ENCODE measurements around the gene UGT1A4.
"Not testable (repeated sequence)": the region's sequence is repeated elsewhere in the genome, so short reads cannot be mapped to it uniquely, and the experiment has no call there.

Gene UGT1A4

DNA sequence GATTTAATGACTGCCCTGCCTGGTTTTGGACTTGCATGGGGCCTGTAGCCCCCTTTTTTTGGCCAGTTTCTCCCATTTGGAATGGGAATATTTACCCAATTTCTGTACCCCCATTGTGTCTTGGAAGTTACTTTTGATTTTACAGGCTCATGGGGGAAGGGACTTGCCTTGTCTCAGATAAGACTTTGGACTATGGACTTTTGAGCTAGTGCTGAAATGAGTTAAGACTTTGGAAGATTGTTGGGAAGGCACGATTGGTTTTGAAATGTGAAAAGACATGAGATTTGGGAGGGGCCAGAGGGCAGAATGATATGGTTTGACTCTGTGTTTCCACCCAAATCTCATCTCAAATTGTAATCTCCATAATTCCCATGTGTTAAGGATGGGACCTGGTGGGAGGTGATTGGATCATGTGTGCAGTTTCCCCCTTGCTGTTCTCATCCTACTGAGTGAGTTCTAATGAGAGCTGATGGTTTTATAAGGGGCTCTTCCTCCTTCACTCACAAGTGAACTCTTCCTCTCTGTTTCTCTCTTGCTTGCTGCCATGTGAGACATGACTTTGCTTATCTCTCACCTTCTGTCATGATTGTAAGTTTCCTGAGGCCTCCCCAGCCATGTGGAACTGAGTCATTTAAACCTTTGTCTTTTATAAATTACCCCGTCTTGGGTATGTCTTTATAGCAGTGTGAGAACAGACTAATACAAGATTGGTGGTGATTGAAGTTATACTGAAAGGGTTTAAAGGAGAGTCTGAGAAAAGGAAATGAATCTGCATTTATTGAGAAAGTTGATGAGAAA is 32.9 kb downstream of the UGT1A4 start:
- DNase-seq: not testable (repeated sequence)

DNA sequence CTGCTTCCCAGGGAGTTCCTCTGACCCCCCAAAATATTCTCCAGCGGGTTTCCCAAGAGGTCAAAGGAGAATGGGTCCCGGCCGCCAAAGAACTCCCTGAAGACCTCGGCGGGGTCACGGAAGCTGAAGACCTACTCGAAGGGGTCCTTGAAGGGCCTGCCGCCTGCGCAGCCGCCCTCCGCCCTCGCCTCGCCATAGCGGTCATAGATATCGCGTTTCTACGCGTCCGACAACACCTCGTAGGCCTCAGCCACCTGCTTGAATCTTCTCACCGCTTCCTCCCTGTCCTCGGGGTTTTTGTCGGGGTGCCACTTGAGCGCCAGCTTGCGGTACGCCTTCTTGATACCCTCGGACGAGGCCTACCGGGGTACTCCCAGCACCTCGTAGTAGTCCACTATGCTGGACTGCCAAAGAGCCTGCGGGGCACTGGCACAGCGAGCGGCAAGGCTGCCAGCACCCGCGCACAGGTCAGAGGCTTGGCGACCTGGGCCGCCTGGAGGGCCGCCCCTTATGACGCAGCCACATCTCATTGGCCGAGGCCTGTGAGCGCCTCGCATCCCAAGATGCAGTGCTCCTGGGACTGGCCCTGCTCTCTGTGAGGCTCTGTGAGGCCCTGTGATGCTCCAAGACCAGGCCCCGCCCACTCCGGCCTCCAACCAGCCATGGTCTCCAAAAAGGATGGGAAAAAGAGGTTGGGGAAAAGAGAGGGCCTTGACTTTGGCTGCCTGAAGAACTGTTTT is 36.5 kb downstream of the UGT1A4 start:
- no peak for DNase-seq

DNA sequence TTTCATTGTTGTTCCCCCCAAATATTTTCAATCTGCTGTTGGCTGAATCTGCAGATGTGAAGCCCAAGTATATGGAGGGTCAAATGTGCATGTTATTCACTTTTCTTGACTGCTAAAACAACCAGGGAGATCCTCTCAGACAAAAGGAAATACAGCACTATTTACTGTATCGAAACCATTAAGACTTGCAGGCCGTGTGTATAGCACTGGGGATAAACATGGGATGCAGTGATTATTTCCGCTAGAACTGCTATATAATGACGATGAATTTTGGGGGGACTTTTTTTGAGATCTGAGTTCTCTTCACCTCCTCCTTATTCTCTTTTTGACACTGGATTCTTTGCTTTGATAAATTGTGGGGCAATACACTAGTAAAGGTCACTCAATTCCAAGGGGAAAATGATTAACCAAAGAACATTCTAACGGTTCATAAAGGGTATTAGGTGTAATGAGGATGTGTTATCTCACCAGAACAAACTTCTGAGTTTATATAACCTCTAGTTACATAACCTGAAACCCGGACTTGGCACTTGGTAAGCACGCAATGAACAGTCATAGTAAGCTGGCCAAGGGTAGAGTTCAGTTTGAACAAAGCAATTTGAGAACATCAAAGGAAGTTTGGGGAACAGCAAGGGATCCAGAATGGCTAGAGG is 38.0 kb downstream of the UGT1A4 start:
- no peak for DNase-seq

DNA sequence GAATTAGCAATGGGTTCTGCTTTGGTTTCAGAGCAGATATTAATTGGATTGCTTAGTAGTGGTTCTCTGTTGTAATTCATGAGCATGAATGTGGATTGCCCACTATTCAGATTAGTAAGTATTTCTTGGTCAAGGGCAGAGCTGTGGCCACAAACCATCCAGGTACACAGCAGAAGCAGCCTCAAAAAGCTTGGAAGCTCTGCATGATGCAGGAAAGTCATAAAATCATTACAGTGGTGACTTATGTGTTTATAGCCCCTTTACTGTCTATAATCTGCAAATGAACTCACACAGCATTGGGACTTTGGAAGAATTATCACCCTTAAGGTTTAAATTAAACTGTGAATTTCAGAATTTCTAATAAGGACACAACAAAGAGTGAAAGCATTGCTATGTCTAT is 39.6 kb downstream of the UGT1A4 start:
- DNase-seq: no peak

DNA sequence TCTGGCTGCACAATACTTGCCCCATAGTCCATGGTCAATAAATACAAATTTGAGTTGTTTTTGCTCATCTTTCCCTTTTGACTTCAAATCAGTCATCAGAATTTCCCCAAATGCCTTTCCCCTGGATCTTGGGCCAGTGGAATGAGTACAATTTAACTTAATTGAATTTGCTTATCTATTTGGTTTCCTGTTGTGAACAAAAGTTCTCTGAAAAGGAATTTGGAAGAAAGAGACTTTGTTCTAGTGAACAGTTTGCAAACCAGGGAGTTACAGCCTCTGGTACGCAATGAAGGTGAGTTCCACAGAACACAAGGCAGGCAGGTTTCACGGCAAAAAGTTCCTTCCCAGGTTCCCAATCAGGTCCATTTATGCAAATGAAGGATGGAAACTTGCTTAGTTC is 40.3 kb downstream of the UGT1A4 start:
- no peak for DNase-seq

DNA sequence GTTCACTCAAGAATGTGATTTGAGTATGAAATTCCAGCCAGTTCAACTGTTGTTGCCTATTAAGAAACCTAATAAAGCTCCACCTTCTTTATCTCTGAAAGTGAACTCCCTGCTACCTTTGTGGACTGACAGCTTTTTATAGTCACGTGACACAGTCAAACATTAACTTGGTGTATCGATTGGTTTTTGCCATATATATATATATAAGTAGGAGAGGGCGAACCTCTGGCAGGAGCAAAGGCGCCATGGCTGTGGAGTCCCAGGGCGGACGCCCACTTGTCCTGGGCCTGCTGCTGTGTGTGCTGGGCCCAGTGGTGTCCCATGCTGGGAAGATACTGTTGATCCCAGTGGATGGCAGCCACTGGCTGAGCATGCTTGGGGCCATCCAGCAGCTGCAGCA is 41.5 kb downstream of the UGT1A4 start, which contains the start of gene UGT1A1:
TSS of gene UGT1A1 (plus strand) at position 228 of the 400 bp plus-strand sequence. CDS start at position 246, 18 bp downstream.
- DNase-seq: no peak

DNA sequence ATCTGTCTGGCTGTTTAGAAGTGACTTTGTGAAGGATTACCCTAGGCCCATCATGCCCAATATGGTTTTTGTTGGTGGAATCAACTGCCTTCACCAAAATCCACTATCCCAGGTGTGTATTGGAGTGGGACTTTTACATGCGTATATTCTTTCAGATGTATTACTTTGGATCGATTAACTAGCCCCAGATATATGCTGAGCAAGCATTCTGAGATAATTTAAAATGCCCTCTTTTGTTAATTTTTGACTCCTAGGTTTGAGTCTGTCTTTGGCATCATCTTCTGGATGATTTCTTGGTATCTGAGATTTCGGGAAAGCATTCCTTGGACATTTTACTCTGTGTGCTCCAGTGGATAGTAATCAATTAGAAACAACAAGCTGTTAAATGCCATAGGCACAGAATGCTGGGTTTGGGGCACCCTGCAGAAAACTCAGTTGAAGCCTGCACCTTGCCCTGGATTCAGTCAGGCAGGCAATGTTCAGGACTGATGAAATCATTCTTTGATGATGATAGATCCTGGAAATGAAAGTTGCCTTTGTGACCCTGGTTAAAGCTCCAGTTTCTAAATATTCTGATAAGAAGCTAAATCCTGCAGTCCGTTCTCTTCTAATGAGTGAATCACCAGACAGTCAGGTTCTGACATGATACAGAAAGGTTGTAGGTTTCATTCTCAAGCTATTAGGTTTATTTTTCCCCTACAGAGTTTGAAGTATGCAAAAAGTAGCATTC is 42.7 kb downstream of the UGT1A4 start:
- no peak for DNase-seq

DNA sequence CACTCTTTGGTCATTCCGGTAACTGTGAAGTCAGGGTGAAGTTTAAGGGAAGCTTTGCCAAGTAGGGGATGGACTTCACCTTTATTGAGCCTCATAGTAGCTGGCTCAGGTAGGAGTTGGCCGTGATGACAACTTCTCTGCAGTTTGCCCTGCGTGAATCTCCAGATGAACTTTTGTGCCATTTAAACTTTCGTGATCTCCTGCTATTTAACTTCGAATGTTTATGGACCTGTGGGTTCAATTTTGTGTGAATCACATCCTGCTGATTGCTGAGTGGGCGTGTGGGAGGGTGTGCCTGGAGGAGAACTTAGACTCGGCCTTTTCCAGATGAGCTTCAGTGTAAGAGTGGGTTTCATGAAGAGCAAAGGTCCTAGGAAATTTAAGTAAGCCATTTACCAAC is 45.7 kb downstream of the UGT1A4 start:
- DNase-seq: no peak

DNA sequence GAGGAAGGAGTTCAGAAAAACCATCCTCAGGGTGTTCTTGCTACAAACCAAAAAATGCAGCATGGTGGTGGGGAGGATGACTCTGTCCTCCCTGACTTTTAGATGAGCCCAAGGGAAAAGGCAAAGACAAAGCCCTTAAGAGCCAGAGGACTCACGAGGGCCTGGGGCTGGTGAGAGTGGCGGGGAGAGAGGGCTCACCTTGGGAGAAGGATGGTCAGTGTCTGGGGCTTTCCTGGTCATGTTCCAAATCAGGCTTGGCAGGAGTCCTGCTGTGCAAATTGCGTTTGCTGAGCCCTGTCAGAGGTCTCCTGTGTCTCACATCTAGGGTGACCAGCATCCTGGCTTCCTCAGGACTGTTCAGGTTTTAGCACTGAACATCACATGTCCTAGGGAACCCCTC is 46.2 kb downstream of the UGT1A4 start:
- DNase-seq: no peak

DNA sequence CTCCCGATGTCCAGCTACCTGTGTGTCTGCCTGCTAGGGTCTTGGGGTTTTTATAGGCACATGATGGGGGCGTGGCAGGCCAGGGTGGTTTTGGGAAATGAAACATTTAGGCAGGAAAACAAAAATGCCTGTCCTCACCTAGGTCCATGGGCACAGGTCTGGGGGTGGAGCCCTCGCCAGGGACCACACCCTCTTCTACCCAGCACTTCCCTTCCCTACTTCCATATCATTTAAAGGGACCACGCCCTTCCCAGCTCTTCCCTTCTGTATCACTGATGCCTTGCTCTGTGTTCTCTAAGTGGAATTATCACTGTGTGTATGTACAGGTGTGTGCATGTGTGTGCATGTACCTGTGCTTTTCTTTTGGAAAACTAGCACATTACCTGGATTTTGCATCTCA is 47.9 kb downstream of the UGT1A4 start:
- DNase-seq: no peak

DNA sequence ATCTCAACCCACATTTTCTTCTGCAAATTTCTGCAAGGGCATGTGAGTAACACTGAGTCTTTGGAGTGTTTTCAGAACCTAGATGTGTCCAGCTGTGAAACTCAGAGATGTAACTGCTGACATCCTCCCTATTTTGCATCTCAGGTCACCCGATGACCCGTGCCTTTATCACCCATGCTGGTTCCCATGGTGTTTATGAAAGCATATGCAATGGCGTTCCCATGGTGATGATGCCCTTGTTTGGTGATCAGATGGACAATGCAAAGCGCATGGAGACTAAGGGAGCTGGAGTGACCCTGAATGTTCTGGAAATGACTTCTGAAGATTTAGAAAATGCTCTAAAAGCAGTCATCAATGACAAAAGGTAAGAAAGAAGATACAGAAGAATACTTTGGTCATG is 49.5 kb downstream of the UGT1A4 start:
- DNase-seq: no peak

DNA sequence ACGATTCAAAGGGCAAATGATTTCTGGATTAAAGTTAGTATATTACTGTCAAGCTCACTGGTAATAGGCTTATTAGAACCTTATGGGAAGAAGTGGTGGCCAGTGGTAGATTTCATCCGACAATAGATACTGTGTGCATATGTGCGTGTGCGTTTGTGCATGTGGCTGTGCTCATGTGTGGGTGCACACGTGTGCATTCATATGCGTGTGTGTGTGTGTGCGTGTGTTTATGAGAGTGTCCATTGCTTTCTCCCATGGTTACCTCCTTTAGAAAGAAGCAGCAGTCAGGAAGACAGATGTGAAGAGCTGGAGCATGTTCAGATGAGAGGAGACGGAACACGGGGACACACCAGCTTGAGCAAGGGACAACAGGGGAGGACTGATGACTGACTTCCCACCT is 50.7 kb downstream of the UGT1A4 start:
- no peak for DNase-seq

DNA sequence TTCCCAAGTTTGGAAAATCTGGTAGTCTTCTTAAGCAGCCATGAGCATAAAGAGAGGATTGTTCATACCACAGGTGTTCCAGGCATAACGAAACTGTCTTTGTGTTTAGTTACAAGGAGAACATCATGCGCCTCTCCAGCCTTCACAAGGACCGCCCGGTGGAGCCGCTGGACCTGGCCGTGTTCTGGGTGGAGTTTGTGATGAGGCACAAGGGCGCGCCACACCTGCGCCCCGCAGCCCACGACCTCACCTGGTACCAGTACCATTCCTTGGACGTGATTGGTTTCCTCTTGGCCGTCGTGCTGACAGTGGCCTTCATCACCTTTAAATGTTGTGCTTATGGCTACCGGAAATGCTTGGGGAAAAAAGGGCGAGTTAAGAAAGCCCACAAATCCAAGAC is 53.6 kb downstream of the UGT1A4 start:
- no peak for DNase-seq

DNA sequence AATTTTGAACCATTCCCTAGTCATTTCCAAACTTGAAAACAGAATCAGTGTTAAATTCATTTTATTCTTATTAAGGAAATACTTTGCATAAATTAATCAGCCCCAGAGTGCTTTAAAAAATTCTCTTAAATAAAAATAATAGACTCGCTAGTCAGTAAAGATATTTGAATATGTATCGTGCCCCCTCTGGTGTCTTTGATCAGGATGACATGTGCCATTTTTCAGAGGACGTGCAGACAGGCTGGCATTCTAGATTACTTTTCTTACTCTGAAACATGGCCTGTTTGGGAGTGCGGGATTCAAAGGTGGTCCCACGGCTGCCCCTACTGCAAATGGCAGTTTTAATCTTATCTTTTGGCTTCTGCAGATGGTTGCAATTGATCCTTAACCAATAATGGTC is 54.0 kb downstream of the UGT1A4 start:
- no peak for DNase-seq

DNA sequence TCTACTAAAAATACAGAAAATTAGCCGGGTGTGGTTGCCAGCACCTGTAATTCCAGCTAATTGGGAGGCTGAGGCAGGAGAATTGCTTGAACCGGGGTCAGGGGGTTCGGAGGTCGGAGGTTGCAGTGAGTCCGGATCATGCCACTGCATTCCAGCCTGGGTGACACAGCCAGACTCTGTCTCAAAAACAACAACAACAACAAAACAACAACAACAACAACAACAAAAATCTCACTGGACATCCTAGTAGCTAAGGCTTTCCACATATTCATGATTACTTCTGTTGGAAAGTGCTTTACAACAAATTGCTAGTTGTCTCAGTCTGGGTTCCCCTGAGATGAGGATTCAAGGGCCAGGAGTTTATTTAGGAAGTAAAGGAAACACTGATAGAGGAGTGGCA is 55.3 kb downstream of the UGT1A4 start:
- DNase-seq: no peak

DNA sequence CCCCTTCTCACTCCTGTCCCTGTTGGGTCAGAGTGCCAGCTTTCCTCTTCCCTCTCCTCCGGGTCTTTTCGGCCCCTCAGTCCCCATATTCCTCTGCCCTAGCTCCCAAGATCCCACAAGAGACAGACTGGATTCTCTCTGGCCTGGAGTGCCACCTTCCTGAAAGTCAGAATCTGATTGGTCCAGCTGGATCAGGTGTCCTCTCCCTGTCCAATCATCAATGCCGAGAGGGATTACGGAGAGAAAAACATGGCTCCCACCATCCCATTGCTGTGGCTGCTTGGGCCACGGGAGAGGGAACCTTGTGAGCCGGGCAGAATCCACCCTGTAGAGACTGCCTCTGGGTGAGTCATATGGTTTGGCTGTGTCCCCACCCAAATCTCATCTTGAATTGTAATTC is 56.9 kb downstream of the UGT1A4 start:
- no peak for DNase-seq

DNA sequence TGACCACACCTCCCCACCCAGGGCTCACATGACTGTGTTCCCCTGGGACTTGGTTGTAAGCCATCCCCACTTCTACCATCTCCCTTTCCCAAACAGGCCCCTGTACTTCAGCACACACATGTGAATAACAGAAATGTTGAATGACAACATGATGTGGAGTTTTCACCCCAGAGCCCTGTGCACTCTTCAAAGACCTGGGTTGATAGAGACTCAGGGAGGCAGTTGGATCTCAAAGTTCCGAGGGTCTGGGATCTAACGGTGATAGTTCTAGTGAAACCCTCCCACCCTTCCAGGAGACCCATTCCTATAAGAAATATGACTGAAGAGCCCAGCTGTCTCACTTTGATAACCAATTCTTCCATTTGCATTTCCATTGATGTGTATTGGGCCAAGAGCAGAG is 59.5 kb downstream of the UGT1A4 start, which contains the start of gene MROH2A:
TSS of gene MROH2A (plus strand) at position 301 of the 400 bp plus-strand sequence. CDS start 1,029 bp downstream, outside the sequence.
- no peak for DNase-seq

DNA sequence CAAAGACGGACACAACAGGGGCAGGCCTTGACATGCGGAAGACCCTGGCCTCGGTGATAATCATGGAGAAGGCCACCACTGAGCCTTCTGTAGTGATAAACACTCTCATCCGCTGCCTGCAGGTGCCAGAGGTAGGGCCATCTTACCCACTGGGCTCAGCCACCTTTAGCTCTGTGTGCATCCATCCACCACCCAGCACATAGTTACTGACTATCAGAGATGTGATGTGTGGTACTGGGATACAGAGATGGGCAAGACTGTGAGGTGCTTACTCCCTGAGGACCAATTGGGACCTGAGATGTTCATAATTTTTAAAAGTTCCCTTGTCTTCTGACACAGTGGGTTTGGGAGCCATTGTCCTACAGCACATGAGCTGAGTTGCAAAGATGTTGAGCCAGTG is 61.2 kb downstream of the UGT1A4 start:
- DNase-seq: no peak

DNA sequence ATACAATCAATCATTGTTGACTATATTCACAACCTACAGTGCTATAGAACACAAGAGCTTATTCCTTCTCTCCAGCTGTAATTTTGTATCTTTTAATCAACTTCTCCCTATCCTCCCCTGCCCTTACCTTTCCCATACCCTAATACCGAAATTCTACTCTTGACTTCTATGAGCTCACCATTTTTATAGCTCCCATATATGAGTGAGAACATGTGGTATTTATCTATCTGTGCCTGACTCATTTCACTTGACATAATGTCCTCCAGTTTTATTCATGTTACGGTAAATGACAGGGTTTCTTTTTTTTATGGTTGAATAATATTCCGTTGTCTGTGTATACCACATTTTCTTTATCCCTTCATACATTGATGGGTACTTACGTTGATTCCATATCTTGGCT is 62.2 kb downstream of the UGT1A4 start:
- DNase-seq: no peak

DNA sequence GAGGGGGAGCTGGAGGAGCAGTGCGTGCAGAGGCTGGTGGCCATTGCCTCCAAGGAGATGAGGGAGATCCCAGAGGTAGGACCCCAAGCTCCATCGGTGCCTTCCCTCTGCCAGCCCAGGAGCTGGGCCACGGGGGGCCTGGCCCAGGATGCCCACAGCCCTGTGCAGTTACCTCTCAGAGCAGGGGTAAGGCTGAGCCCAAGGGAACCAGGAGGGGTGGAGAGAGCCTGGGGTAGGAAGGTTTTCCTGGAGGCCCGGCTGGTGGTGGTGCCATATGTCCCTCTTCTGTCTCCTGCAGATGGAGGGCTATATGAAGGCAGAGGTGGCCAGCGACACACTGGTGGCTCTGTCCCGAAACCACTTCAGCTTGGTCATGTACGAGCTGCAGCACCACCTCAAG is 71.0 kb downstream of the UGT1A4 start:
- no peak for DNase-seq

DNA sequence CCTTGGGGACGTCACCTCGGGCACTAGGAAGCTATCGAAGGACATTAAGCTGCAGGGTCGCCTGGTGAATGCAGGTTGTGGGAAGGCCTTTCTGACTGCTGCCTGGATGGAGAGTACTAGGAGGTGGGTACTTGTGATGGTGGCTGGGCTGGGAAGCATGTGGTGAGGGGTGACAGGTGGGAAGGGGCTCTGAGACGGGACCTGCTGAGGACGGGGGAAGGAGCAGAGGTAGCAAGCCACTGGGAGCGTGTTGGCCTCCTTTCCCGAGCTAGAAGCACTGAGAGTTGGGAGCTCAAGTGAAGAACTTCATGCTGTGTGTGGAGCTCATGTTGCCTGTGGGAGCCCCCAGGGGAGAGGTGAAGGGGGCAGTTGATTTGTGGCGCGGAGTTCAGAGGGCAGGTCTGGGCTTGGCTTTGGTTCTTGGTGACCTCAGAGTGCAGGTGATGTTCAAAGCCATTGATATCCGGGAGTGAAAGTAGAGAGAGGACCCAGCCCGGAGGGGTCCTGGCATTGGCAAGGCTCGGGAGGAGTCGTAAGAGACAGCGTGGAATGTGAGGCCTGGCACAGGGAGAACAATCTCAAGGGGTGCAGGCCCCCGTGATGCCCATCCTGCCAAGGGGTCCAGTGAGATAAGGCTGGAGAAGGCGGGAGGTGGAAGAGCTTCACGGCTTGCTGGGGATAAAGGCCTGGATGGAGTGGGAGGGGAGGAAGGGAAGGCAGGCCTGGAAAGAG is 72.8 kb downstream of the UGT1A4 start:
- DNase-seq: no peak

DNA sequence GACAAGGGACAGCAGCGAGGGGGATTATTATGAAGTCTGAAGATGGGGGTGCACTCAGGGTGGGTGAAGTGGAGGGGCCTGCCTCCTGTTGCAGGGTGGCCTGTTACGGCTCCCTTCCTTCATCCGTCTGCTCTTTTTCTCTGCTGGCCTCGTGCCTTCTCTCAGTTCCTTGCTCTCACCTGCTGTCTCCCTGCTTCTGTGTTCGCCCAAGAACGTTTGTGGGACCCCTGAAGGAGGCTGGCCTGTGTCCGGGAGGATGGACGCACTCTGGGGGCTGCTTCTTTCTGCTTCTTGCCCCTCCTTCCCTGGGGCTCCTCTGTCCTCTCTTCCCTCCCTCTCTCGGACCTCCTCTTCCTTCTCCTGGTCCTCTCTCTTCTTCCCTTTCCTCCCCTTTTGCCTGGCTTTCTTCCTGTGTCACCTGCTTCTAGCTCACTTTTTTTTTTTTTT is 73.4 kb downstream of the UGT1A4 start:
- no peak for DNase-seq

Measured in NCI-H526 (cell line).